ENCODE data around the gene SHC3.

DNA sequence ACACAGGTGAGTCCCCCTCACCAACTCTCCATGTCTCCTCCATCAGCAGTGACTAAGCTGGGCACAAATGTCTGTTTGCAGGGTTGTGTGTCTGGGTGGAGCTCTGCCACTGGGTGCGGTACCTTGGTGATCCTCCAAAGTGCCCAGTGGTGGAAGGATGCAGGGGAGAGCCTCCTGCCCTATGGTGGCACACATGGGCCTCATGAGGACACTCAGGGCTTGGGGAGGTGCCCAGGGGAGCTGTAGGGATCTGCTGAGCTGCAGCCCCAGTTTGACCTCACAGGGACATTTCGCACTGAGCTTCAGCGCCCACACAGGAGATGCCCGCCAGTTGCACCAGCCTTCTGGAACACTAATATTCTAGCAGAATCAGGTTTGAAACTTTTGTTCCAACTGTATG lies 157.9 kb downstream of the SHC3 start:
- TF ChIP-seq, protein P1, sequence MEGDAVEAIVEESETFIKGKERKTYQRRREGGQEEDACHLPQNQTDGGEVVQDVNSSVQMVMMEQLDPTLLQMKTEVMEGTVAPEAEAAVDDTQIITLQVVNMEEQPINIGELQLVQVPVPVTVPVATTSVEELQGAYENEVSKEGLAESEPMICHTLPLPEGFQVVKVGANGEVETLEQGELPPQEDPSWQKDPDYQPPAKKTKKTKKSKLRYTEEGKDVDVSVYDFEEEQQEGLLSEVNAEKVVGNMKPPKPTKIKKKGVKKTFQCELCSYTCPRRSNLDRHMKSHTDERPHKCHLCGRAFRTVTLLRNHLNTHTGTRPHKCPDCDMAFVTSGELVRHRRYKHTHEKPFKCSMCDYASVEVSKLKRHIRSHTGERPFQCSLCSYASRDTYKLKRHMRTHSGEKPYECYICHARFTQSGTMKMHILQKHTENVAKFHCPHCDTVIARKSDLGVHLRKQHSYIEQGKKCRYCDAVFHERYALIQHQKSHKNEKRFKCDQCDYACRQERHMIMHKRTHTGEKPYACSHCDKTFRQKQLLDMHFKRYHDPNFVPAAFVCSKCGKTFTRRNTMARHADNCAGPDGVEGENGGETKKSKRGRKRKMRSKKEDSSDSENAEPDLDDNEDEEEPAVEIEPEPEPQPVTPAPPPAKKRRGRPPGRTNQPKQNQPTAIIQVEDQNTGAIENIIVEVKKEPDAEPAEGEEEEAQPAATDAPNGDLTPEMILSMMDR (IDR thresholded peaks at IDR 0.05), result no peak
- TF ChIP-seq POLR2AphosphoS5 (IDR thresholded peaks at IDR 0.05) (no peak), POLR2A (IDR thresholded peaks at IDR 0.05; ENCODE audit: low read depth) (no peak)
